T47D (cell line): ENCODE results near the gene CYP4F8.
A peak's percentile ranks its signal among the peaks of the same experiment; 100 is the strongest.
"Not testable (repeated sequence)": the region's sequence is repeated elsewhere in the genome, so short reads cannot be mapped to it uniquely, and the experiment has no call there.

ENCODE experiments used
- DNase-seq, 2 experiments: peaks; one replicate each; pipeline versions ENCODE4 v3.0.0 to v3.0.0-alpha.2; 2011 to 2012; ENCODE audit warnings: low read depth in 1 of 2, low spot score in 1 of 2
- JUND ChIP-seq: IDR thresholded peaks from 2 replicates; pipeline ENCODE4 v1.6.1; 2012; ENCODE audit warnings: low read depth
- in situ Hi-C: cut with HindIII; loops from 2 replicates; pipeline ENCODE4 v1.10.0; 2016; ENCODE audit warnings: low sequenced_read_pairs, low pct_unique_long_range_greater_than_20kb

The CYP4F8 gene

GRCh38 chr19:15669440-15669839 lies 54.4 kb downstream of the CYP4F8 start:
- DNase-seq: no peak
- no peak for TF ChIP-seq JUND
- in situ Hi-C loops: no loop called here

- in situ Hi-C loops: no loop called here
- no peak for TF ChIP-seq JUND
- DNase-seq: no peak
Observed at GRCh38 chr19:15669891-15670290, 54.9 kb downstream of the CYP4F8 start.

GRCh38 chr19:15671237-15671821 lies 56.3 kb downstream of the CYP4F8 start:
- TF ChIP-seq JUND: no peak
- no peak for DNase-seq
- in situ Hi-C loops: no loop called here

GRCh38 chr19:15671891-15672579 lies 57.0 kb downstream of the CYP4F8 start:
- in situ Hi-C loops: no loop called here
- TF ChIP-seq JUND: no peak
- peak in 1 of 2 experiments; percentile 10 for DNase-seq

GRCh38 chr19:15672580-15673175 lies 57.7 kb downstream of the CYP4F8 start, which contains the start of gene CYP4F12:
TSS of gene CYP4F12 (plus strand) at chr19:15673087. CDS start at chr19:15673530, 443 bp downstream.
- no peak for TF ChIP-seq JUND
- DNase-seq: peak in 1 of 2 experiments; percentile 10
- in situ Hi-C loops: no loop called here

GRCh38 chr19:15673176-15673654 lies 58.2 kb downstream of the CYP4F8 start:
- in situ Hi-C loops: no loop called here
- no peak for TF ChIP-seq JUND
- no peak for DNase-seq

GRCh38 chr19:15675560-15675959 lies 60.5 kb downstream of the CYP4F8 start:
- in situ Hi-C loops: no loop called here
- TF ChIP-seq JUND: no peak
- DNase-seq: no peak

GRCh38 chr19:15679089-15679488 lies 64.1 kb downstream of the CYP4F8 start:
- no peak for DNase-seq

GRCh38 chr19:15679865-15680264 lies 64.8 kb downstream of the CYP4F8 start:
- DNase-seq, in situ Hi-C loops: not testable (repeated sequence)

More at GRCh38 chr19:15679089-15679488, 64.1 kb downstream of the CYP4F8 start:
- TF ChIP-seq JUND: no peak
- in situ Hi-C loops: no loop called here
